Nephron (organoid): ENCODE data around the gene PEX11A.

Source experiments
- H3K27ac Mint-ChIP-seq, 3 experiments: 2 replicates each; pipeline ENCODE4 v1.8.0; 2020; ENCODE audit warnings: mixed read lengths in 3 of 3, mild to moderate bottlenecking in 2 of 3, moderate library complexity in 1 of 3
- H3K27me3 Mint-ChIP-seq: 2 replicates; pipeline ENCODE4 v1.8.0; 2021; ENCODE audit warnings: low read depth, mild to moderate bottlenecking, moderate library complexity, mixed read lengths
- H3K36me3 Mint-ChIP-seq: 2 replicates; pipeline ENCODE4 v1.8.0; 2020; ENCODE audit warnings: low read depth, mixed read lengths
- H3K4me1 Mint-ChIP-seq: 2 replicates; pipeline ENCODE4 v1.8.0; 2020; ENCODE audit warnings: mixed read lengths
- H3K4me3 Mint-ChIP-seq, 3 experiments: 2 replicates each; pipeline ENCODE4 v1.8.0; 2020; ENCODE audit warnings: mild to moderate bottlenecking in 3 of 3, mixed read lengths in 3 of 3, moderate library complexity in 2 of 3
- H3K9me3 Mint-ChIP-seq: 2 replicates; pipeline ENCODE4 v1.8.0; 2020; ENCODE audit warnings: mixed read lengths
- CTCF ChIP-seq, 3 experiments: fragments of 200-600 bp; sonication (generic); IDR thresholded peaks; one replicate each; pipeline ENCODE4 v1.5.0; 2021; ENCODE audit warnings: antibody characterized with exemption in 3 of 3; ENCODE audit not compliant: unreplicated experiment in 3 of 3

PEX11A gene

GRCh38 chr15:89641053-89641452 lies 49.5 kb downstream of the PEX11A start:
- H3K4me1 Mint-ChIP-seq, result no peaks in the 10 kb centered on the region
- no peak overlapping the region for H3K27ac Mint-ChIP-seq
- no peak overlapping the region for H3K4me3 Mint-ChIP-seq
- no peak for TF ChIP-seq CTCF (IDR thresholded peaks at IDR 0.05; ENCODE audit: unreplicated experiment in 3 of 3)
- peaks cover 48% of the 10 kb centered on the region for H3K36me3 Mint-ChIP-seq
- no peaks in the 10 kb centered on the region for H3K9me3 Mint-ChIP-seq
- no peaks in the 10 kb centered on the region for H3K27me3 Mint-ChIP-seq

DNA sequence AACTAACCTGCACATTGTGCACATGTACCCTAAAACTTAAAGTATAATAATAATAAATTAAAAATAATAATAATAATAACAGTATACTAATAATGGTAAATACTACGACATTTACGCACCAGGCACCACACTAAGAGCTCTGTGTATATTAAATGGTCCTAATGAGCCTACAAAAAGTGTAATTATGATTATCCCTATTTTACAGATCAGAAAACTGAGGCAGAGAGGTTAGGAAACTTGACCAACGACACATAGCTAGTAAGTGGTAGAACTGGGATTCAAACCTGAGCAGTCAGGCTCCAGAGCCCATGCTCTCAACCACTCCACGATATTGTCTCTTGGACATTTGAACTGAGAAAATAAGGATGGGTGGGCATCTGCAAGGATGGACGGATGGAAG lies 50.3 kb downstream of the PEX11A start:
- Mint-ChIP-seq H3K27me3 (no peaks in the 10 kb centered on the region), H3K36me3 (peaks cover 51% of the 10 kb centered on the region), H3K4me1 (no peaks in the 10 kb centered on the region), H3K4me3 (no peak overlapping the region), H3K9me3 (peaks cover 3% of the 10 kb centered on the region), H3K27ac (no peak overlapping the region)
- TF ChIP-seq CTCF (IDR thresholded peaks at IDR 0.05; ENCODE audit: unreplicated experiment in 3 of 3), result no peak

GRCh38 chr15:89633585-89633984 lies 57.0 kb downstream of the PEX11A start:
- TF ChIP-seq CTCF (IDR thresholded peaks at IDR 0.05; ENCODE audit: unreplicated experiment in 3 of 3), result no peak
- H3K36me3 Mint-ChIP-seq, result peaks cover 66% of the 10 kb centered on the region
- no peak overlapping the region for H3K4me3 Mint-ChIP-seq
- no peaks in the 10 kb centered on the region for H3K27me3 Mint-ChIP-seq
- H3K27ac Mint-ChIP-seq, result no peak overlapping the region
- no peaks in the 10 kb centered on the region for H3K4me1 Mint-ChIP-seq
- H3K9me3 Mint-ChIP-seq, result peaks cover 12% of the 10 kb centered on the region

GRCh38 chr15:89632563-89633430 lies 57.8 kb downstream of the PEX11A start:
- peaks cover 69% of the 10 kb centered on the region for H3K36me3 Mint-ChIP-seq
- peaks cover 12% of the 10 kb centered on the region for H3K9me3 Mint-ChIP-seq
- no peak for TF ChIP-seq CTCF (IDR thresholded peaks at IDR 0.05; ENCODE audit: unreplicated experiment in 3 of 3)
- H3K4me1 Mint-ChIP-seq, result no peaks in the 10 kb centered on the region
- H3K27me3 Mint-ChIP-seq, result no peaks in the 10 kb centered on the region
- no peak overlapping the region for H3K27ac Mint-ChIP-seq
- no peak overlapping the region for H3K4me3 Mint-ChIP-seq

DNA sequence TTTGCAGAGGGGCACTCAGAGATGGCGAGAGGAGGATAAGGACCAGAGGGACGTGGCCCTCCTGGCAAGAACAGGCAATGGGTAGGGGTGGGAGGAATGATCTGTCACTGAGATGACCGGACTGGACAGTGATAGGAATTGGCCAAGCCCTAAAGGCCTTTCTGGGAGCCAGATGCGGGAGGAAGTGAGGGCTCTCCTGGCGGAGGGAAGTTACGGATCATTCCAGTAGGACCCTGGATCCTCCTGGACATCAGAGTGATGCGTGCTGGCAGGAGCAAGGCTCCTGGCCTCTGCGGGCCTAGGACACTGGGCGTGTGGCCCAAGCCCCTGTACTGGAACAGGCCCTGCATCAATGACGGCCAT lies 58.7 kb downstream of the PEX11A start:
- H3K36me3 Mint-ChIP-seq, result peaks cover 77% of the 10 kb centered on the region
- H3K4me3 Mint-ChIP-seq, result no peak overlapping the region
- no peaks in the 10 kb centered on the region for H3K27me3 Mint-ChIP-seq
- peaks cover 12% of the 10 kb centered on the region for H3K9me3 Mint-ChIP-seq
- H3K4me1 Mint-ChIP-seq, result no peaks in the 10 kb centered on the region
- no peak for TF ChIP-seq CTCF (IDR thresholded peaks at IDR 0.05; ENCODE audit: unreplicated experiment in 3 of 3)
- no peak overlapping the region for H3K27ac Mint-ChIP-seq
